Neural cell (in vitro differentiated cells): Measurements from ENCODE around the gene TNFRSF12A. TPM values are rescaled to one million over a fixed set of nuclear protein-coding genes. Genes with fewer than 3 reads are reported as not detected.

Experiments used
- H2AFZ ChIP-seq: fragments of 200-600, 300-800 bp; sonication (generic), shearing (Covaris generic); 2 replicates; pipeline ENCODE4 v1.6.0; 2014; ENCODE audit warnings: low read depth, mild to moderate bottlenecking, antibody characterized with exemption, low read length, moderate library complexity
- H3F3A ChIP-seq: fragments of 200-600 bp; shearing (Covaris generic); 2 replicates; pipeline ENCODE4 v1.6.1; 2016; ENCODE audit warnings: mild to moderate bottlenecking, moderate library complexity, mixed read lengths, antibody characterized with exemption, low read length; ENCODE audit not compliant: insufficient read depth, poor library complexity, severe bottlenecking
- H3K27ac ChIP-seq: fragments of 200-600, 300-800 bp; sonication (generic), shearing (Covaris generic); 2 replicates; pipeline ENCODE4 v1.5.1; 2014; ENCODE audit warnings: mild to moderate bottlenecking, low read length, moderate library complexity
- H3K27me3 ChIP-seq: fragments of 300-800, 200-600 bp; sonication (generic), shearing (Covaris generic); 2 replicates; pipeline ENCODE4 v1.6.0; 2014; ENCODE audit warnings: mild to moderate bottlenecking, low read depth, low read length, moderate library complexity; ENCODE audit not compliant: insufficient read depth
- H3K36me3 ChIP-seq: fragments of 300-800, 200-600 bp; sonication (generic), shearing (Covaris generic); 2 replicates; pipeline ENCODE4 v1.5.1; 2014; ENCODE audit warnings: mild to moderate bottlenecking, antibody characterized with exemption, low read length, moderate library complexity; ENCODE audit not compliant: insufficient read depth
- H3K4me2 ChIP-seq: fragments of 300-800, 200-600 bp; sonication (generic), shearing (Covaris generic); 2 replicates; pipeline ENCODE4 v1.6.0; 2014; ENCODE audit warnings: mild to moderate bottlenecking, low read length
- H3K4me3 ChIP-seq: fragments of 300-800, 200-600 bp; sonication (generic), shearing (Covaris generic); 2 replicates; pipeline ENCODE4 v1.5.1; 2014; ENCODE audit warnings: mild to moderate bottlenecking, low read length, moderate library complexity
- H3K79me2 ChIP-seq: fragments of 200-600 bp; shearing (Covaris generic); replicated peaks from 2 replicates; pipeline ENCODE4 v1.6.0; 2014; ENCODE audit warnings: mild to moderate bottlenecking, low read length, moderate library complexity; ENCODE audit not compliant: insufficient read depth
- H3K9ac ChIP-seq: fragments of 300-800, 200-600 bp; sonication (generic), shearing (Covaris generic); 2 replicates; pipeline ENCODE4 v1.6.1; 2016; ENCODE audit warnings: mild to moderate bottlenecking, low read length, mixed read lengths
- H3K9me2 ChIP-seq: fragments of 200-600 bp; shearing (Covaris generic); 2 replicates; pipeline ENCODE4 v1.6.1; 2016; ENCODE audit warnings: mild to moderate bottlenecking, low read length, mixed read lengths; ENCODE audit not compliant: insufficient read depth
- H3K9me3 ChIP-seq: fragments of 200-600, 300-800 bp; sonication (generic), shearing (Covaris generic); 2 replicates; pipeline ENCODE4 v1.6.1; 2016; ENCODE audit warnings: mild to moderate bottlenecking, mixed run types, low read length, moderate library complexity, mixed read lengths
- H4K20me1 ChIP-seq: fragments of 200-600 bp; shearing (Covaris generic); 2 replicates; pipeline ENCODE4 v1.6.1; 2016; ENCODE audit warnings: mild to moderate bottlenecking, mixed run types; ENCODE audit not compliant: insufficient read depth
- EP300 ChIP-seq: fragments of 450-650 bp; conservative IDR thresholded peaks from 2 replicates; pipeline ENCODE4 v1.6.1; 2014; ENCODE audit warnings: antibody characterized with exemption, mild to moderate bottlenecking, moderate library complexity; ENCODE audit not compliant: poor library complexity, severe bottlenecking
- EZH2 ChIP-seq: fragments of 200-600, 300-800 bp; shearing (Covaris generic), sonication (generic); IDR thresholded peaks from 2 replicates; pipeline ENCODE4 v1.6.1; 2014; ENCODE audit warnings: antibody characterized with exemption, low read length, borderline replicate concordance, mild to moderate bottlenecking; ENCODE audit not compliant: insufficient read depth, poor library complexity, severe bottlenecking
- MXI1 ChIP-seq: fragments of 450-650 bp; conservative IDR thresholded peaks from 2 replicates; pipeline ENCODE4 v1.6.1; 2014; ENCODE audit warnings: antibody characterized with exemption, mild to moderate bottlenecking; ENCODE audit not compliant: poor library complexity, severe bottlenecking
- POLR2AphosphoS5 ChIP-seq: IDR thresholded peaks from 2 replicates; pipeline ENCODE4 v1.6.1; 2012
- RAD21 ChIP-seq: fragments of 450-650 bp; conservative IDR thresholded peaks from 2 replicates; pipeline ENCODE4 v1.6.1; 2014; ENCODE audit warnings: antibody characterized with exemption, mild to moderate bottlenecking, moderate library complexity
- SMC3 ChIP-seq: fragments of 450-650 bp; conservative IDR thresholded peaks from 2 replicates; pipeline ENCODE4 v1.6.1; 2014; ENCODE audit warnings: antibody characterized with exemption, mild to moderate bottlenecking, moderate library complexity; ENCODE audit not compliant: poor library complexity
- TAF1 ChIP-seq: IDR thresholded peaks from 2 replicates; pipeline ENCODE4 v1.6.1; 2012; ENCODE audit warnings: low read depth
- polyA plus RNA-seq: library from polyadenylated mRNA; depleted of rRNA; stranded (reverse); fragments of >200 nt; gene quantifications from 2 replicates; pipeline ENCODE4 v1.2.3, GENCODE V29; 2014
- TF ChIP-seq, protein P1 (sequence below): IDR thresholded peaks from 2 replicates; pipeline ENCODE4 v1.6.1; 2012; ENCODE audit warnings: borderline replicate concordance
- TF ChIP-seq, protein P2 (sequence below): fragments of 450-650 bp; IDR thresholded peaks from 2 replicates; pipeline ENCODE4 v1.5.1; 2014; ENCODE audit warnings: antibody characterized with exemption, mild to moderate bottlenecking, moderate library complexity; ENCODE audit not compliant: poor library complexity, severe bottlenecking

Gene TNFRSF12A
- polyA plus RNA-seq, 1 donor from 2014 or later: 2.3 TPM

DNA sequence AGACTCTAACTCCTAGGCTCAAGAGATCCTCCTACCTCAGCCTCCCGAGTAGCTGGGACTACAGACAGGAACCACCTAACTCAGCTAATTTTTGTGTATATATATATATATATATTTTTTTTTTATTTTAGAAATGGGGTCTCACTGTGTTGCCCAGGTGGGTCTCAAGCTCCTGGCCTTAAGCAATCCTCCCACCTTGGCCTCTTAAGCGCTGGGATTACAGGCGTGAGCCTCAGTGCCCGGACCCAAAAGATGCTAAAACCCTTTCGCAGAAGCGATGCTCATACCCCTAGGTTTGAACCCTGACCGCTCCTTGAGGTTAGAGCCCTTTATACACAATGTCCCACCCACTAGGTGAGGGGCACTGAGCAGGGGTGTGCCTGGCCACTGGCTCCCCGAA lies 9.7 kb upstream of the TNFRSF12A start:
- Histone ChIP-seq H3K79me2 (no peaks in the 10 kb centered on the region), H3K4me2 (no peak overlapping the region), H3K9ac (no peak overlapping the region), H3F3A (no peaks in the 10 kb centered on the region), H3K27ac (no peak overlapping the region), H4K20me1 (no peaks in the 10 kb centered on the region), H3K9me2 (no peaks in the 10 kb centered on the region), H3K36me3 (no peaks in the 10 kb centered on the region), H3K27me3 (peaks cover 65% of the 10 kb centered on the region), H2AFZ (no peak overlapping the region), H3K4me3 (no peak overlapping the region), H3K9me3 (no peaks in the 10 kb centered on the region)
- TF ChIP-seq, protein P1, sequence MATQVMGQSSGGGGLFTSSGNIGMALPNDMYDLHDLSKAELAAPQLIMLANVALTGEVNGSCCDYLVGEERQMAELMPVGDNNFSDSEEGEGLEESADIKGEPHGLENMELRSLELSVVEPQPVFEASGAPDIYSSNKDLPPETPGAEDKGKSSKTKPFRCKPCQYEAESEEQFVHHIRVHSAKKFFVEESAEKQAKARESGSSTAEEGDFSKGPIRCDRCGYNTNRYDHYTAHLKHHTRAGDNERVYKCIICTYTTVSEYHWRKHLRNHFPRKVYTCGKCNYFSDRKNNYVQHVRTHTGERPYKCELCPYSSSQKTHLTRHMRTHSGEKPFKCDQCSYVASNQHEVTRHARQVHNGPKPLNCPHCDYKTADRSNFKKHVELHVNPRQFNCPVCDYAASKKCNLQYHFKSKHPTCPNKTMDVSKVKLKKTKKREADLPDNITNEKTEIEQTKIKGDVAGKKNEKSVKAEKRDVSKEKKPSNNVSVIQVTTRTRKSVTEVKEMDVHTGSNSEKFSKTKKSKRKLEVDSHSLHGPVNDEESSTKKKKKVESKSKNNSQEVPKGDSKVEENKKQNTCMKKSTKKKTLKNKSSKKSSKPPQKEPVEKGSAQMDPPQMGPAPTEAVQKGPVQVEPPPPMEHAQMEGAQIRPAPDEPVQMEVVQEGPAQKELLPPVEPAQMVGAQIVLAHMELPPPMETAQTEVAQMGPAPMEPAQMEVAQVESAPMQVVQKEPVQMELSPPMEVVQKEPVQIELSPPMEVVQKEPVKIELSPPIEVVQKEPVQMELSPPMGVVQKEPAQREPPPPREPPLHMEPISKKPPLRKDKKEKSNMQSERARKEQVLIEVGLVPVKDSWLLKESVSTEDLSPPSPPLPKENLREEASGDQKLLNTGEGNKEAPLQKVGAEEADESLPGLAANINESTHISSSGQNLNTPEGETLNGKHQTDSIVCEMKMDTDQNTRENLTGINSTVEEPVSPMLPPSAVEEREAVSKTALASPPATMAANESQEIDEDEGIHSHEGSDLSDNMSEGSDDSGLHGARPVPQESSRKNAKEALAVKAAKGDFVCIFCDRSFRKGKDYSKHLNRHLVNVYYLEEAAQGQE: no peak

DNA sequence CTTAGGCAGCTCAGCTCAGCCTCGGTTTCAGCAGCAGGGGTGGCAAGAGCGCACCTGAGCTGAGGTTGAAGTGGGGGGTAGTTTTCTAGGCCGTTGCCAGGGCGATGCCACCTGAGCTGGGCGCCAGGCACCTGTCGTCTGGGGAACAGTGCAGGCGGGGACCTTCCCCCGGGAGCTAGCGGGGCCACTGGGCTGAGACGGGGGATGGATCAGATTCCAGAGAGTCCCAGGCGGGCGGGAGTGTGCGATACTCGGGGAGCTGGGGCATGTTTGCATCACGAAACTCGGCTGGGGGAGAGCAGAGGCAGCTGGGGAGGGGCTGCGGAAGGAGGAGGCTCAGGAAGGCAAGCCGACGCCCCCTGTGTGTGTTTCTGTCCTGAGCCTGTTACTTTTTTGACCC lies 7.9 kb upstream of the TNFRSF12A start:
- Histone ChIP-seq H3K4me2 (no peak overlapping the region), H3K27me3 (peaks cover 52% of the 10 kb centered on the region), H3K79me2 (no peaks in the 10 kb centered on the region), H3F3A (no peaks in the 10 kb centered on the region), H3K9me3 (no peaks in the 10 kb centered on the region), H3K9ac (no peak overlapping the region), H3K4me3 (no peak overlapping the region), H3K9me2 (no peaks in the 10 kb centered on the region), H4K20me1 (no peaks in the 10 kb centered on the region), H3K27ac (no peak overlapping the region), H2AFZ (no peak overlapping the region), H3K36me3 (no peaks in the 10 kb centered on the region)
- no peak for TF ChIP-seq EZH2
- no peak for TF ChIP-seq MXI1
- TF ChIP-seq EP300: no peak
- TF ChIP-seq RAD21: no peak
- TF ChIP-seq, protein P2, sequence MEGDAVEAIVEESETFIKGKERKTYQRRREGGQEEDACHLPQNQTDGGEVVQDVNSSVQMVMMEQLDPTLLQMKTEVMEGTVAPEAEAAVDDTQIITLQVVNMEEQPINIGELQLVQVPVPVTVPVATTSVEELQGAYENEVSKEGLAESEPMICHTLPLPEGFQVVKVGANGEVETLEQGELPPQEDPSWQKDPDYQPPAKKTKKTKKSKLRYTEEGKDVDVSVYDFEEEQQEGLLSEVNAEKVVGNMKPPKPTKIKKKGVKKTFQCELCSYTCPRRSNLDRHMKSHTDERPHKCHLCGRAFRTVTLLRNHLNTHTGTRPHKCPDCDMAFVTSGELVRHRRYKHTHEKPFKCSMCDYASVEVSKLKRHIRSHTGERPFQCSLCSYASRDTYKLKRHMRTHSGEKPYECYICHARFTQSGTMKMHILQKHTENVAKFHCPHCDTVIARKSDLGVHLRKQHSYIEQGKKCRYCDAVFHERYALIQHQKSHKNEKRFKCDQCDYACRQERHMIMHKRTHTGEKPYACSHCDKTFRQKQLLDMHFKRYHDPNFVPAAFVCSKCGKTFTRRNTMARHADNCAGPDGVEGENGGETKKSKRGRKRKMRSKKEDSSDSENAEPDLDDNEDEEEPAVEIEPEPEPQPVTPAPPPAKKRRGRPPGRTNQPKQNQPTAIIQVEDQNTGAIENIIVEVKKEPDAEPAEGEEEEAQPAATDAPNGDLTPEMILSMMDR: no peak
- no peak for TF ChIP-seq POLR2AphosphoS5
- no peak for TF ChIP-seq TAF1
- TF ChIP-seq, protein P1: no peak
- no peak for TF ChIP-seq SMC3
